ENCODE measurements around the gene SCN2B.

SCN2B gene

DNA sequence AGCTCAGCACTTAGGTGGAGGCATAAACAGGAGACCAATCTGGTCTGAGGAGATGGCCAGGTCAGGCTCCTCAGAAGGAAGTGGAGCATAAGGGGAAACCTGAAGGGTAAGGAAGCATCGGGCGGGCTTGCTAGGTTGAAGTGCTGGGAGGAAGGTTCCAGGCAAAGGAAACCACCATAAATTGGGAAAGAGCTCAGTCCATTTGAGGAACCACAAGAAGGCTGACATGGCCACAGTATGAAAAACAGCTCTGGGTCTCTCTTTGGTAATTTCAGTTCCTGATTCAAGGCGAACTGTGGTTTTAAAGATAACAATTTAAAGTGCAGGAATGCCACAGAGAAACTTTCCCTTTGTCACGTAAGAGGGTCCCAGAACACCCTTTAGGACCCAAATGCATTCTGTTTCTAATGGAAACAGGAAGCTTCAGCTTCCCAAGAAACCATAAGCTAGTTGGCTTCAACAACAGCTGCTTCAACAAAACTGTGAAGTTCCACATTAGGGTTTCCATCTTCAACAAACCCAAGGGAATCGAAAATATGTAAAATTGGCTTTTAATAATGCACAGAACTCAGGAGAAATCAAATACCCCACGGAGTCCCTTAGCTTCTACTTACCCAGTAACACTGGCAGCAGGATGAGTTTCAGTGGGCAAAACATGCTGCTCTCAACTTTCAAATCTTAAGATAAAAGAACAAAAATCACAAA lies 37.9 kb upstream of the SCN2B start:
- H3K4me3 ChIP-seq (ENCODE audit: low read length, poor library complexity, severe bottlenecking) = no peak overlapping the region
- H3K36me3 ChIP-seq (ENCODE audit: insufficient read depth, low read length) = no peaks in the 10 kb centered on the region
- no peak overlapping the region for H3K4me2 ChIP-seq (ENCODE audit: low read depth, low read length, poor library complexity, severe bottlenecking)
- H4K20me1 ChIP-seq (ENCODE audit: insufficient read depth, low read length, poor library complexity, severe bottlenecking) = no peaks in the 10 kb centered on the region
- H3F3A ChIP-seq (ENCODE audit: low read depth) = no peaks in the 10 kb centered on the region
- TF ChIP-seq, protein P1, sequence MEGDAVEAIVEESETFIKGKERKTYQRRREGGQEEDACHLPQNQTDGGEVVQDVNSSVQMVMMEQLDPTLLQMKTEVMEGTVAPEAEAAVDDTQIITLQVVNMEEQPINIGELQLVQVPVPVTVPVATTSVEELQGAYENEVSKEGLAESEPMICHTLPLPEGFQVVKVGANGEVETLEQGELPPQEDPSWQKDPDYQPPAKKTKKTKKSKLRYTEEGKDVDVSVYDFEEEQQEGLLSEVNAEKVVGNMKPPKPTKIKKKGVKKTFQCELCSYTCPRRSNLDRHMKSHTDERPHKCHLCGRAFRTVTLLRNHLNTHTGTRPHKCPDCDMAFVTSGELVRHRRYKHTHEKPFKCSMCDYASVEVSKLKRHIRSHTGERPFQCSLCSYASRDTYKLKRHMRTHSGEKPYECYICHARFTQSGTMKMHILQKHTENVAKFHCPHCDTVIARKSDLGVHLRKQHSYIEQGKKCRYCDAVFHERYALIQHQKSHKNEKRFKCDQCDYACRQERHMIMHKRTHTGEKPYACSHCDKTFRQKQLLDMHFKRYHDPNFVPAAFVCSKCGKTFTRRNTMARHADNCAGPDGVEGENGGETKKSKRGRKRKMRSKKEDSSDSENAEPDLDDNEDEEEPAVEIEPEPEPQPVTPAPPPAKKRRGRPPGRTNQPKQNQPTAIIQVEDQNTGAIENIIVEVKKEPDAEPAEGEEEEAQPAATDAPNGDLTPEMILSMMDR (conservative IDR thresholded peaks at IDR 0.05; ENCODE audit: low read length) = no peak
- no peak for TF ChIP-seq EZH2phosphoT487 (IDR thresholded peaks at IDR 0.05; ENCODE audit: borderline replicate concordance)
- H3K79me2 ChIP-seq (ENCODE audit: insufficient read depth, low read length) = no peaks in the 10 kb centered on the region
- H3K9me3 ChIP-seq (ENCODE audit: insufficient read depth, low read depth, low read length) = no peaks in the 10 kb centered on the region
- H3K9ac ChIP-seq (ENCODE audit: low read depth, low read length, poor library complexity, severe bottlenecking) = no peak overlapping the region
- no peaks in the 10 kb centered on the region for H3K4me1 ChIP-seq (ENCODE audit: insufficient read depth, low read length, poor library complexity, severe bottlenecking)
- peaks cover 11% of the 10 kb centered on the region for H3K27me3 ChIP-seq (ENCODE audit: insufficient read depth, low read length, poor library complexity, severe bottlenecking)
- no peak overlapping the region for H2AFZ ChIP-seq (ENCODE audit: low read length)
- no peaks in the 10 kb centered on the region for H3K9me2 ChIP-seq (replicated peaks; ENCODE audit: low read depth, low read length)

DNA sequence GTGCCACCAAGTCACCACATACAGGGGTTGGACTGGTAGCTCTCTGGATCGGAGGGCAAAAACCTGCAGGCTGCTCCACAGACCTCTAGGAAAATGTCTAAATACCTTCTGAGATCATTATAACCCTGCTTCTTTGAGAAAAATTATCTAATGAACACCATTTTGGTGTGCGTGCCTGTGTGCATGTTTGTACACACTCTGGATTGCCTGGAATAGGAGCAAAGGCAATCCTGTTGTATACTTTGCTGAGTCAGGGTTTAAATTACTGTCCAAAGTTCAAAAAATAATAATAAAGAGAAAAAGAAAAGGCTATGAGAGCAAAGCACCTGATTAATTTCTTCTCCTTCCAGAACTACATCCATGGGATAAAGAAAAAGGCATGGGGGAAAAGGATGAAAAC lies 37.3 kb upstream of the SCN2B start:
- Histone ChIP-seq H3K36me3 (ENCODE audit: insufficient read depth, low read length) (no peaks in the 10 kb centered on the region), H3K79me2 (ENCODE audit: insufficient read depth, low read length) (no peaks in the 10 kb centered on the region), H3K9ac (ENCODE audit: low read depth, low read length, poor library complexity, severe bottlenecking) (no peak overlapping the region), H3F3A (ENCODE audit: low read depth) (no peaks in the 10 kb centered on the region), H3K4me3 (ENCODE audit: low read length, poor library complexity, severe bottlenecking) (no peak overlapping the region), H3K4me1 (ENCODE audit: insufficient read depth, low read length, poor library complexity, severe bottlenecking) (no peaks in the 10 kb centered on the region), H3K4me2 (ENCODE audit: low read depth, low read length, poor library complexity, severe bottlenecking) (no peak overlapping the region), H3K27me3 (ENCODE audit: insufficient read depth, low read length, poor library complexity, severe bottlenecking) (peaks cover 8% of the 10 kb centered on the region), H4K20me1 (ENCODE audit: insufficient read depth, low read length, poor library complexity, severe bottlenecking) (no peaks in the 10 kb centered on the region), H3K9me3 (ENCODE audit: insufficient read depth, low read depth, low read length) (no peaks in the 10 kb centered on the region), H3K9me2 (replicated peaks; ENCODE audit: low read depth, low read length) (no peaks in the 10 kb centered on the region), H2AFZ (ENCODE audit: low read length) (no peak overlapping the region)
- TF ChIP-seq EZH2phosphoT487 (IDR thresholded peaks at IDR 0.05; ENCODE audit: borderline replicate concordance) = no peak
- TF ChIP-seq, protein P1 (conservative IDR thresholded peaks at IDR 0.05; ENCODE audit: low read length) = no peak

DNA sequence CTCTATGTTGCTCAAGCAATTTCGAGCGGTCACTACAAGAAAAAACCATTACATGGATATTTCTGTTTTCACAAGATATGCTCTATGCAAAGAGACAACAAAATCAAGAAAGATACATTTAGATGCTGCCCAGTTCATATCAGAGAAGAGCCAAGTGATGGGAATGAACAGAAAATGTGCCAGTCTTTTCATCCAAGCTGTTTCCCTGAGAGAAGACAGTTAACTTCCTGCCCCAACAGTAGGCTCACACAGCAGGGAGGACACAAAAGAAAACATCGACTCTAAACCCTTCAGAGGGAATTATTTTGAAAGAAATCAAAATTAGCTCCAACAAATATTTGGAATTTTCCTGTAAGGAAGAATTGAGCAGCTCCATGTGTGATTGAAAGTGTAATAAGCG lies 36.8 kb upstream of the SCN2B start:
- Histone ChIP-seq H3K4me3 (ENCODE audit: low read length, poor library complexity, severe bottlenecking) (no peak overlapping the region), H3K9me2 (replicated peaks; ENCODE audit: low read depth, low read length) (no peaks in the 10 kb centered on the region), H4K20me1 (ENCODE audit: insufficient read depth, low read length, poor library complexity, severe bottlenecking) (no peaks in the 10 kb centered on the region), H3K9me3 (ENCODE audit: insufficient read depth, low read depth, low read length) (no peaks in the 10 kb centered on the region), H3K9ac (ENCODE audit: low read depth, low read length, poor library complexity, severe bottlenecking) (no peak overlapping the region), H3K4me1 (ENCODE audit: insufficient read depth, low read length, poor library complexity, severe bottlenecking) (no peaks in the 10 kb centered on the region), H3F3A (ENCODE audit: low read depth) (no peaks in the 10 kb centered on the region), H3K27me3 (ENCODE audit: insufficient read depth, low read length, poor library complexity, severe bottlenecking) (peaks cover 8% of the 10 kb centered on the region), H3K4me2 (ENCODE audit: low read depth, low read length, poor library complexity, severe bottlenecking) (no peak overlapping the region), H3K79me2 (ENCODE audit: insufficient read depth, low read length) (no peaks in the 10 kb centered on the region), H3K36me3 (ENCODE audit: insufficient read depth, low read length) (no peaks in the 10 kb centered on the region), H2AFZ (ENCODE audit: low read length) (no peak overlapping the region)
- no peak for TF ChIP-seq EZH2phosphoT487 (IDR thresholded peaks at IDR 0.05; ENCODE audit: borderline replicate concordance)

DNA sequence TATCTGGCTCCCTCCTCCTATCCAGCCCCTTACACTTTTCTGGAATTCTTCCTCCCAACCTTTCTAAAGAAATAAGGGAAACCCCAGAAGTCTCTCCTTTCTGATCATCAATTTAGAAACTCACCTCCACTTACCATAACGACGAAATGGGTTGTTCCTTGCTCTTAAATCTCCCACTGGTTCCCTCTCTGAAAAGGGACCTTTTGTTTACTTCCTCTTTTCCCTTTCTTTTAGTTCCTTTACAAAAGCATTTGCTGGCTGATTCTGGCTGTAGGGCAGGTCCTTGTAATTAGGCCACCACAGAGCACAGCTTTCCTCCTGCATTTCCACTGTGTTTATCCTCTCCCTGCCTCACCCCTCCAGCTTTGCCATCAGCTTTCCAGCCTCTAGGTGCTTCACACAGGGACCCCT lies 36.3 kb upstream of the SCN2B start:
- Histone ChIP-seq H3K9me3 (ENCODE audit: insufficient read depth, low read depth, low read length) (no peaks in the 10 kb centered on the region), H3K4me3 (ENCODE audit: low read length, poor library complexity, severe bottlenecking) (no peak overlapping the region), H3K4me2 (ENCODE audit: low read depth, low read length, poor library complexity, severe bottlenecking) (no peak overlapping the region), H2AFZ (ENCODE audit: low read length) (no peak overlapping the region), H4K20me1 (ENCODE audit: insufficient read depth, low read length, poor library complexity, severe bottlenecking) (no peaks in the 10 kb centered on the region), H3K36me3 (ENCODE audit: insufficient read depth, low read length) (no peaks in the 10 kb centered on the region), H3K27me3 (ENCODE audit: insufficient read depth, low read length, poor library complexity, severe bottlenecking) (peaks cover 8% of the 10 kb centered on the region), H3K4me1 (ENCODE audit: insufficient read depth, low read length, poor library complexity, severe bottlenecking) (no peaks in the 10 kb centered on the region), H3K79me2 (ENCODE audit: insufficient read depth, low read length) (no peaks in the 10 kb centered on the region), H3F3A (ENCODE audit: low read depth) (no peaks in the 10 kb centered on the region), H3K9me2 (replicated peaks; ENCODE audit: low read depth, low read length) (no peaks in the 10 kb centered on the region), H3K9ac (ENCODE audit: low read depth, low read length, poor library complexity, severe bottlenecking) (no peak overlapping the region)
- TF ChIP-seq, protein P1 (conservative IDR thresholded peaks at IDR 0.05; ENCODE audit: low read length) = no peak
- no peak for TF ChIP-seq EZH2phosphoT487 (IDR thresholded peaks at IDR 0.05; ENCODE audit: borderline replicate concordance)

Measured in Loucy (cell line).